K562 (cell line): ENCODE data around the gene DDX41. TPM values are rescaled to one million over a fixed set of nuclear protein-coding genes. Genes with fewer than 3 reads are reported as not detected.

ENCODE experiments used
- ATF1 ChIP-seq, 2 experiments: fragments of 450-650 bp in 1 of 2; IDR thresholded peaks; 2 replicates each; pipeline ENCODE4 v1.6.1; 2016; ENCODE audit warnings: missing compliant biosample characterization in 1 of 2, missing genetic modification characterization in 1 of 2
- BRD9 ChIP-seq: fragments of 450-650 bp; IDR thresholded peaks from 2 replicates; pipeline ENCODE4 v1.6.1; 2018; ENCODE audit warnings: low read depth; ENCODE audit not compliant: partially characterized antibody
- CCNT2 ChIP-seq: IDR thresholded peaks from 2 replicates; pipeline ENCODE4 v1.6.1; 2011; ENCODE audit warnings: borderline replicate concordance, low read depth, mild to moderate bottlenecking, moderate library complexity, mixed read lengths, low read length; ENCODE audit not compliant: insufficient read length; ENCODE audit errors: extremely low read depth
- EGR1 ChIP-seq: fragments of 450-650 bp; conservative IDR thresholded peaks from 2 replicates; pipeline ENCODE4 v1.6.1; 2017; ENCODE audit warnings: mild to moderate bottlenecking
- FOSL1 ChIP-seq: fragments of 200-800 bp; sonication (Bioruptor generic); conservative IDR thresholded peaks from 2 replicates; pipeline ENCODE4 v1.6.1; 2016; ENCODE audit warnings: missing genetic modification characterization, missing compliant biosample characterization
- POLR2H ChIP-seq: IDR thresholded peaks from 2 replicates; pipeline ENCODE4 v1.6.1; 2016; ENCODE audit warnings: missing genetic modification characterization, low read depth, mild to moderate bottlenecking, control low read depth, missing compliant biosample characterization, moderate library complexity
- REST ChIP-seq, 2 experiments: fragments of 450-650 bp; formaldehyde crosslinking in 1 of 2; IDR thresholded peaks; 2 replicates each; pipeline versions ENCODE4 v1.4.0 to v1.6.1; 2014 to 2020; ENCODE audit warnings: mild to moderate bottlenecking in 2 of 2, borderline replicate concordance in 1 of 2, low read depth in 1 of 2
- SMC3 ChIP-seq: conservative IDR thresholded peaks from 2 replicates; pipeline ENCODE4 v1.6.1; 2011; ENCODE audit warnings: low read depth, low read length, improper control_type of control experiment; ENCODE audit not compliant: insufficient read depth
- TAL1 ChIP-seq: fragments of 450-650 bp; IDR thresholded peaks from 2 replicates; pipeline ENCODE4 v1.6.1; 2016; ENCODE audit warnings: mild to moderate bottlenecking
- TBP ChIP-seq: optimal IDR thresholded peaks from 2 replicates; pipeline ENCODE3; 2011; ENCODE audit warnings: low read depth, low read length, improper control_type of control experiment
- TEAD1 ChIP-seq, 2 experiments: fragments of 450-650 bp in 1 of 2; sonication (generic) in 1 of 2; formaldehyde crosslinking; IDR thresholded peaks; 2 replicates each; pipeline versions ENCODE4 v1.4.0 to v1.8.0; 2020 to 2022; ENCODE audit warnings: mild to moderate bottlenecking in 2 of 2, missing genetic modification reagents in 1 of 2
- ZBTB26 ChIP-seq: fragments of 450-650 bp; formaldehyde crosslinking; IDR thresholded peaks from 2 replicates; pipeline ENCODE4 v1.4.0; 2022; ENCODE audit warnings: missing genetic modification characterization
- ZNF121 ChIP-seq: sonication (generic); formaldehyde crosslinking; conservative IDR thresholded peaks from 2 replicates; pipeline ENCODE4 v1.8.0; 2022; ENCODE audit warnings: missing genetic modification reagents
- ZNF23 ChIP-seq: fragments of 250-450 bp; sonication (Bioruptor Pico); IDR thresholded peaks from 2 replicates; pipeline ENCODE4 v1.4.0; 2020; ENCODE audit warnings: mild to moderate bottlenecking
- polyA plus RNA-seq, 8 experiments: library from polyadenylated mRNA; depleted of rRNA in 4 of 8; stranded (reverse) in 5 of 8; unstranded in 3 of 8; fragments of >200 nt; fragmentation: Nextera tagmentation in 2 of 8; fragmentation: Illumina TruSeq in 1 of 8; extraction: Ambion mirVana in 2 of 8; extraction: Trizol in 1 of 8; gene quantifications; 2 replicates each; pipeline versions ENCODE4 v1.2.1 to v1.2.3, GENCODE V29; 2011 to 2014; ENCODE audit warnings: inconsistent platforms in 1 of 8, missing spikeins in 1 of 8
- total RNA-seq, 7 experiments: library from RNA; depleted of rRNA in 6 of 7; stranded (reverse); fragments of >200 nt in 6 of 7; fragmentation: Illumina TruSeq in 2 of 7; extraction: Trizol in 2 of 7; gene quantifications; 2 replicates each; pipeline versions ENCODE4 v1.2.1 to v1.2.3, GENCODE V29; 2011 to 2021; ENCODE audit warnings: low replicate concordance in 1 of 7

DDX41 gene
- total and polyA plus RNA-seq, 9 of the 15 experiments (the other 6 are each of a cell fraction or from before 2014, with no cell fraction given), result 38.2 to 284 (median 116) TPM

GRCh38 chr5:177529247-177530203 is 12.8 kb upstream of the DDX41 start (continued):
- TF ChIP-seq REST (IDR thresholded peaks at IDR 0.05; ENCODE audit: borderline replicate concordance), result peak; percentile 59
- TF ChIP-seq REST (CRISPR knock-in tag; IDR thresholded peaks at IDR 0.05; ENCODE audit: low read depth), result no peak
- no peak for TF ChIP-seq ZNF121 (CRISPR knock-in tag)
- TF ChIP-seq BRD9, result peak; percentile 46
- TF ChIP-seq TEAD1 (CRISPR knock-in tag; IDR thresholded peaks at IDR 0.05), result 0 out of 4 replicates have a peak, but pooled peaks of 1 of the 2 experiments have one; percentile 38
- no peak for TF ChIP-seq ZNF23 (CRISPR knock-in tag)
- peak; percentile 89 for TF ChIP-seq TAL1
- TF ChIP-seq FOSL1 (tag), result peak; percentile 46
- no peak for TF ChIP-seq SMC3
- no peak for TF ChIP-seq ATF1 (CRISPR knock-in tag; IDR thresholded peaks at IDR 0.05)
- TF ChIP-seq ATF1 (tag; IDR thresholded peaks at IDR 0.05), result peak; percentile 27; the same call in 1 of the 2 replicates
- TF ChIP-seq CCNT2, result peak; percentile 42
- no peak for TF ChIP-seq POLR2H
- TF ChIP-seq TBP, result peak; percentile 22
- TF ChIP-seq ZBTB26 (CRISPR knock-in tag), result no peak
- TF ChIP-seq EGR1, result no peak
